ENCODE data around the gene CABP7. TPM values are rescaled to one million over a fixed set of nuclear protein-coding genes. Genes with fewer than 3 reads are reported as not detected.

Gene CABP7
- total RNA-seq, 1 experiment from 2014 or later, result not detected

DNA sequence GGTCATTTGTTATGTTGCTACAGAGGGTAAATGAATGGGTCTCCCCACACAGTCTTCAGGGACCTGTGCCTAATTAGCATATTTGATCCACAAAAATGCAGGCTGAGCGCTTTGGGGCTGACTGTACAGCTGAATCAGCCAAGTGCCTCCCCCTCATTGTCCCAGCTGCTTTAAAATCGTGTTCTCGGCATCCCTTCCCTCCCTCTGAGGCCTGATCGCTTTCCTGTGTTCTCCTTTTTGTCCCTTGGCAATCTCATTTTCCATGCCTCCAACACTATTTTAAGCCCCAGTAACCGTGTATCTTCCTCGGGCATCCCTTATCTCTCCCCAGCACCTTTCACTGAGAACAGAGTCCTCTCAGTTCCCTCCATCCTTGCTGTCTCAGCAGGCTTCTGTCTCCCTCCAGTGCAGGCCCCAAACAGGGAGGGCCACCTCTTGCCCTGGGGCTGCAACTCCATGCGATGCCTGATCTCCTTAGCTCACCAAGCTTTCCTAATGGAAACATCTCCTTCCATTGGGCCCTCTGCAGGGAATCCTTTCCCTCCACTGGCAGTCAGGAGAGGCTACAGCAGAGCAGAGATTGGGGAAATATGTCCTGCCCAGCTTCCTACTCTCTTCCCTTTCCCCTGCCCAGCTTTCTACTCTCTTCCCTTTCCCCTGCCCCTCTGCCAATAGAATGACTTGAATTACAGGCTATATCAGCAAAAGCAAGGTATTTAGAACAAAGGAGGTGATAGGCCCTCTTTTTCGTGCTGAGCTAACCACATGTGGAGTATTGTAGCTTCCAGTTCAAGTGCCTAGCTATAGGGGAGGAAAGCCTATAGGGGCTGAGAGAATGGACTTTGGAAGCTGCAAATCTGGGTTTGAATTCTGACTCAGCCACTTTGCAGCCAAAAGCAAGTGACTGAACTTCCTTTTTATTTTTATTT lies 61.2 kb downstream of the CABP7 start:
- peak; percentile 22 for DNase-seq
- Histone ChIP-seq H3K4me3 (ENCODE audit: insufficient read depth, low read depth, low read length) (no peak overlapping the region), H3K27me3 (ENCODE audit: control insufficient read depth, insufficient read depth, low read length) (no peaks in the 10 kb centered on the region), H3K36me3 (replicated peaks; ENCODE audit: control insufficient read depth, insufficient read depth, low read length) (no peaks in the 10 kb centered on the region)

Other genes starting within 250 kb of the CABP7 start
- gene NEFH, start 239.8 kb upstream of the CABP7 start, total RNA-seq (2014; rRNA removed; shearing (Covaris generic)), result 1.0 and 2.0 TPM in 2 replicates
- 35.7 and 58.1 TPM in 2 replicates for gene THOC5, start 166.2 kb upstream of the CABP7 start, total RNA-seq (2014; rRNA removed; shearing (Covaris generic))
- 295 and 354 TPM in 2 replicates for gene NIPSNAP1, start 138.9 kb upstream of the CABP7 start, total RNA-seq (2014; rRNA removed; shearing (Covaris generic))
- gene NF2, start 116.4 kb upstream of the CABP7 start, total RNA-seq (2014; rRNA removed; shearing (Covaris generic)), result 52.0 and 56.5 TPM in 2 replicates
- gene ZMAT5, start 47.0 kb downstream of the CABP7 start, total RNA-seq (2014; rRNA removed; shearing (Covaris generic)), result 35.6 and 38.5 TPM in 2 replicates
- gene UQCR10, start 47.4 kb downstream of the CABP7 start, total RNA-seq (2014; rRNA removed; shearing (Covaris generic)), result 108 and 170 TPM in 2 replicates
- gene ASCC2, start 118.3 kb downstream of the CABP7 start, total RNA-seq (2014; rRNA removed; shearing (Covaris generic)), result 26.7 and 27.2 TPM in 2 replicates
- gene MTMR3, start 163.2 kb downstream of the CABP7 start, total RNA-seq (2014; rRNA removed; shearing (Covaris generic)), result 16.7 and 19.6 TPM in 2 replicates